ENCODE measurements around the gene TBX6. TPM values are rescaled to one million over a fixed set of nuclear protein-coding genes. Genes with fewer than 3 reads are reported as not detected.

TBX6 gene
- total RNA-seq, 1 experiment from 2014 or later: 1.6 TPM

DNA sequence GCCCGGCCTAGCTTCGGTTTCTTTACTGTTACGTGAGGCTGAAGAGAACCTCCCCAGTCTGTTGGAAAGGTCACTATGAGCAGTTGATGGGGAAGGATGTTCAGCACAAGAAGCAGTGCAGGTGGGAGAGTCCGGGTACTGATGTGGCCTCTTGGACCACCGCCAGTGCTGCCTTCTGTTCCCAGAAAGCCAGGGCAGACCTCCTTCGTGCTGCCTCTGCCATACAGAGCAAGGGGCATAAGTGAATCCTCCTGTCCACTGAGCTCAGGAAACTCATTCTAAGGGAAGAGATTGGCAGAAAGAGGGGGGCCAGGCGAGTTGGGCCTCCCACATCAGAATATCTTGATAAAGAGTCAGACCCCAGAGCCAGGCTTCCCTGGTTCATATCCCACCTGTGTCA, 12.2 kb downstream of the TBX6 start:
- Histone ChIP-seq H3K4ac (ENCODE audit: low read depth, low read length) (no peak overlapping the region), H2BK15ac (ENCODE audit: low read depth, low read length) (no peak overlapping the region), H3K14ac (ENCODE audit: insufficient read depth, low read length) (no peak overlapping the region), H3K27me3 (ENCODE audit: insufficient read depth, low read length) (no peaks in the 10 kb centered on the region), H4K5ac (ENCODE audit: insufficient read length, low read depth, low read length) (no peak overlapping the region), H4K91ac (ENCODE audit: insufficient read length, low read depth, low read length) (no peak overlapping the region), H3K18ac (ENCODE audit: insufficient read length, low read depth, low read length) (no peak overlapping the region), H3T11ph (ENCODE audit: low read length) (no peak overlapping the region), H2BK20ac (ENCODE audit: low read depth, low read length, poor library complexity, severe bottlenecking) (no peak overlapping the region), H3K9me3 (ENCODE audit: control insufficient read depth, low read depth, low read length) (no peaks in the 10 kb centered on the region), H2BK120ac (ENCODE audit: low read depth, low read length, poor library complexity, severe bottlenecking) (no peak overlapping the region), H3K4me1 (ENCODE audit: insufficient read depth, low read length) (no peaks in the 10 kb centered on the region), H2AFZ (ENCODE audit: low read length) (no peak overlapping the region), H3K27ac (ENCODE audit: insufficient read length, low read depth, low read length) (no peak overlapping the region), H2BK5ac (ENCODE audit: insufficient read length, low read length) (no peak overlapping the region), H4K8ac (replicated peaks; ENCODE audit: insufficient read length, low read depth, low read length) (no peak overlapping the region), H2BK12ac (ENCODE audit: insufficient read length, low read depth, low read length) (no peak overlapping the region), H3K79me2 (ENCODE audit: insufficient read depth, low read length) (peaks cover 16% of the 10 kb centered on the region; the same call in 1 of the 2 replicates), H3K79me1 (ENCODE audit: insufficient read depth, low read depth, low read length, poor library complexity, severe bottlenecking) (peaks cover 9% of the 10 kb centered on the region), H3K23me2 (ENCODE audit: insufficient read length, low read depth, low read length, poor library complexity, severe bottlenecking) (peaks cover 7% of the 10 kb centered on the region), H3K4me2 (ENCODE audit: insufficient read depth, insufficient read length, low read length) (no peak overlapping the region), H4K20me1 (ENCODE audit: control insufficient read depth, insufficient read depth, insufficient read length) (no peaks in the 10 kb centered on the region), H2AK5ac (ENCODE audit: insufficient read length, low read length) (no peak overlapping the region), H3K9ac (ENCODE audit: extremely low read depth, insufficient read length, low read length) (no peak overlapping the region), H3K23ac (ENCODE audit: insufficient read length, low read depth, low read length) (no peak overlapping the region), H3K56ac (ENCODE audit: insufficient read length, low read depth, low read length) (no peak overlapping the region)
- no peaks in the 10 kb centered on the region; a peak in 2 of 5 replicates for H3K9me3 Mint-ChIP-seq
- no peaks in the 10 kb centered on the region for H3K27me3 Mint-ChIP-seq (ENCODE audit: low read depth)
- no CpG with 5 or more reads among the region's 7 CpGs for WGBS (ENCODE audit: extremely low coverage, insufficient read length, low lambda C conversion rate)
- H3K27ac Mint-ChIP-seq: 0 out of 7 replicates have a peak overlapping the region, but pooled peaks of 1 of the 3 experiments have one; percentile 23
- TF ChIP-seq, protein P1, sequence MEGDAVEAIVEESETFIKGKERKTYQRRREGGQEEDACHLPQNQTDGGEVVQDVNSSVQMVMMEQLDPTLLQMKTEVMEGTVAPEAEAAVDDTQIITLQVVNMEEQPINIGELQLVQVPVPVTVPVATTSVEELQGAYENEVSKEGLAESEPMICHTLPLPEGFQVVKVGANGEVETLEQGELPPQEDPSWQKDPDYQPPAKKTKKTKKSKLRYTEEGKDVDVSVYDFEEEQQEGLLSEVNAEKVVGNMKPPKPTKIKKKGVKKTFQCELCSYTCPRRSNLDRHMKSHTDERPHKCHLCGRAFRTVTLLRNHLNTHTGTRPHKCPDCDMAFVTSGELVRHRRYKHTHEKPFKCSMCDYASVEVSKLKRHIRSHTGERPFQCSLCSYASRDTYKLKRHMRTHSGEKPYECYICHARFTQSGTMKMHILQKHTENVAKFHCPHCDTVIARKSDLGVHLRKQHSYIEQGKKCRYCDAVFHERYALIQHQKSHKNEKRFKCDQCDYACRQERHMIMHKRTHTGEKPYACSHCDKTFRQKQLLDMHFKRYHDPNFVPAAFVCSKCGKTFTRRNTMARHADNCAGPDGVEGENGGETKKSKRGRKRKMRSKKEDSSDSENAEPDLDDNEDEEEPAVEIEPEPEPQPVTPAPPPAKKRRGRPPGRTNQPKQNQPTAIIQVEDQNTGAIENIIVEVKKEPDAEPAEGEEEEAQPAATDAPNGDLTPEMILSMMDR (conservative IDR thresholded peaks at IDR 0.05): no peak
- no peak for DNase-seq
- no peak overlapping the region; a peak in 1 of 5 replicates for H3K4me3 Mint-ChIP-seq
- peaks cover 54 to 71% (median 69%) of the 10 kb centered on the region in 3 experiments for H3K36me3 Mint-ChIP-seq (ENCODE audit: insufficient read depth in 1 of 3, low read depth in 3 of 3)
- H3K4me1 Mint-ChIP-seq: peaks cover 13 to 19% of the 10 kb centered on the region in 2 experiments

All from H9 (cell line).